Lower leg skin (tissue), 3 donors: Measurements from ENCODE around the gene KRT2.

ENCODE experiments used
- CTCF ChIP-seq, 3 donors: fragments of 450-650 bp; IDR thresholded peaks; one replicate each; pipeline ENCODE4 v1.5.1; 2016; ENCODE audit warnings: antibody characterized with exemption in 3 of 3, mild to moderate bottlenecking in 3 of 3, moderate library complexity in 2 of 3
- POLR2A ChIP-seq, 2 donors: fragments of 450-650 bp; IDR thresholded peaks; one replicate each; pipeline ENCODE4 v1.6.1; 2016 to 2017; ENCODE audit warnings: antibody characterized with exemption in 2 of 2, mild to moderate bottlenecking in 1 of 2, moderate library complexity in 1 of 2

GRCh38 chr12:52628841-52629240, 23.2 kb downstream of the KRT2 start:
- no peak for TF ChIP-seq CTCF (IDR thresholded peaks at IDR 0.05)
- no peak for TF ChIP-seq POLR2A (IDR thresholded peaks at IDR 0.05)
